ENCODE measurements around the gene TAGLN.

Gene TAGLN

DNA sequence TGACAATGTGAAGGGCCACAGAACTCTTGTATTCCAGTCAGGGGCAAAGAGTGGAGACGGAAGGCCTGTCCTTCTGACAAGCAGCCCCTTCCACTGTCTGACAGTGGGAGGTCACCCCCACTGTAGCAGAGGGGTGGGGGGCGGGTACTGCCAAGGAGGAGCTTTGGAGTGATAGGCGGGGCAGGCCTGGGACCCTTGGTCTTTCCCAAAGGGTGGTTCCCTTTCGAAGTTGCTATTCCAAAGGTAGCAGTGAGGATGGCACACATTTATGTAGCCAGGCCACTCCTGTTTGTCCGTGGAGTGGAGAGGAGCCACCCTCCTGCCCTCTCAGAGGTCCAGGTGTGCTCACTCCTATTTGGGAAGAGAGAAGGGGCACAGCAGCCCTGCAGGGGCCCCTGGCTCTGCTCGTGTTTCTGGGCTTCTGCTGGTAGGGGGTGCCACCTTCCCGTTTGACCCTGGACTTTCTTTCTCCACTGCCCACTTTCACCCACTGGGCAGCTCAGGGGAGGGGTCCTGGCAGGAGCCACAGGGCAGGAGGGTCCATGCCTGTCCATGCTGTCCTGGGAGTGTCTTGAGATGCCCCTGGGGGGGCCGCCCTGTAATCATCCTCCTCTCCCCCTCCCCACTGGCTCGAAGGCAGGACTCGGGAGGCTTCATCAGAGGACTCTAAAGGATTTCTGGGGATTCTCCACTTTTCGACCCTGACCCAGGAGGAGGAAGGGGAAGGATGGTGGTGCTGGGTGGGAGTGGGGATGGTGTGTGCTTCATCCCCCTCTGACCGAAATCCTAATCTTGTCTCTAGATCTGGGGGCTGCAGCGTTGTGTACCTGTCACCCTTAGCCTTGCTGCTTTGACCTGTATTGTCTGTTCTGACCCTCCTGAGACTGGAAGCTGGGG, 994 bp downstream of the TAGLN start:
- H3K36me3 ChIP-seq (ENCODE audit: control insufficient read depth, insufficient read depth, low read length), result peaks cover 15% of the 10 kb centered on the region
- TF ChIP-seq, protein P1, sequence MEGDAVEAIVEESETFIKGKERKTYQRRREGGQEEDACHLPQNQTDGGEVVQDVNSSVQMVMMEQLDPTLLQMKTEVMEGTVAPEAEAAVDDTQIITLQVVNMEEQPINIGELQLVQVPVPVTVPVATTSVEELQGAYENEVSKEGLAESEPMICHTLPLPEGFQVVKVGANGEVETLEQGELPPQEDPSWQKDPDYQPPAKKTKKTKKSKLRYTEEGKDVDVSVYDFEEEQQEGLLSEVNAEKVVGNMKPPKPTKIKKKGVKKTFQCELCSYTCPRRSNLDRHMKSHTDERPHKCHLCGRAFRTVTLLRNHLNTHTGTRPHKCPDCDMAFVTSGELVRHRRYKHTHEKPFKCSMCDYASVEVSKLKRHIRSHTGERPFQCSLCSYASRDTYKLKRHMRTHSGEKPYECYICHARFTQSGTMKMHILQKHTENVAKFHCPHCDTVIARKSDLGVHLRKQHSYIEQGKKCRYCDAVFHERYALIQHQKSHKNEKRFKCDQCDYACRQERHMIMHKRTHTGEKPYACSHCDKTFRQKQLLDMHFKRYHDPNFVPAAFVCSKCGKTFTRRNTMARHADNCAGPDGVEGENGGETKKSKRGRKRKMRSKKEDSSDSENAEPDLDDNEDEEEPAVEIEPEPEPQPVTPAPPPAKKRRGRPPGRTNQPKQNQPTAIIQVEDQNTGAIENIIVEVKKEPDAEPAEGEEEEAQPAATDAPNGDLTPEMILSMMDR (IDR thresholded peaks at IDR 0.05; ENCODE audit: insufficient read depth, low read length, poor library complexity, severe bottlenecking), result no peak
- H3K4me3 ChIP-seq (replicated peaks; ENCODE audit: low read depth, low read length), result no peak overlapping the region
- DNase-seq (ENCODE audit: extremely low read depth, insufficient read length), result no peak
- no peaks in the 10 kb centered on the region for H3K27me3 ChIP-seq (replicated peaks; ENCODE audit: control insufficient read depth, insufficient read depth, low read length)

DNA sequence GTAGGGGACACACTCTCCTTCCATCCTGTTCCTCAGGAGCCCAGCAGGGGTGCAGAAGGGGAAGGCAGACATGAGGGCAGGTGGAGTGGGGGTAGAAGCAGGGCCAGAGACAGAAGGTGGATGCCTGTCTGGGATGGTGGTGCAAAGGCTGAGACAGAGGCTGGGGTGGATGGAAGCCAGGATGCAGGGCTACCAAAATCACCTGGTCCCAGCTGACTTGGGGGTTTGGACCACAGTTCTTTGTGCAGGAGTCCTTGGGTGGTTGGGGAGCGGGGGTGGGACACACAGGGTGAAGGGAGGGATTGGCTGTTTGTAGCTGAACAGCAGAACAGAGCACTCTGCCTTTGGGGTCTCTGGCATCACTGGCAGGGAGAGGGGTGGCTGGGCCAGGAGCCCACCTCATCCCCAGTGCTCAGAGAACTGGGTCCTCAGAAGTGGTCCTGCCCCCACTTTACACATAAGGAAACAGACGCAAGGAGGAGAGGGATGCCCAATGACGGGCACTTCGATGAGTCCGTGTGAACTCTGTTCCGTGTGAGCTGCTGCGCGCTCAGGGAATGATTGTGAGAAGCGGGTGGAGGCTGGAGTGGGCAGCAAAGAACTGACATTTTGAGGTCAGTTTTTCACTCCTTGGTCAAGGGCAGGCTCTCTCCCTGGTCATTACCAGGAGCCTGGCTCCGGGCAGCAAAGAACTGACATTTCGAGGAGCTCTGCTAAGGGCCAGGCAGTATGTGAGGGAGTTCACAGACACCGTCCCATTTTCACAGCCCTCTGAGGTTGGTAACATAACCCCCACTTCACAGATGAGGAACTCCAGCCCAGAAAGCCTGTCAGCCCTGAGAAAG, 1.9 kb downstream of the TAGLN start:
- DNase-seq (ENCODE audit: extremely low read depth, insufficient read length), result no peak
- TF ChIP-seq, protein P1 (IDR thresholded peaks at IDR 0.05; ENCODE audit: insufficient read depth, low read length, poor library complexity, severe bottlenecking), result no peak
- Histone ChIP-seq H3K27me3 (replicated peaks; ENCODE audit: control insufficient read depth, insufficient read depth, low read length) (no peaks in the 10 kb centered on the region), H3K4me3 (replicated peaks; ENCODE audit: low read depth, low read length) (no peak overlapping the region), H3K36me3 (ENCODE audit: control insufficient read depth, insufficient read depth, low read length) (peaks cover 16% of the 10 kb centered on the region)

DNA sequence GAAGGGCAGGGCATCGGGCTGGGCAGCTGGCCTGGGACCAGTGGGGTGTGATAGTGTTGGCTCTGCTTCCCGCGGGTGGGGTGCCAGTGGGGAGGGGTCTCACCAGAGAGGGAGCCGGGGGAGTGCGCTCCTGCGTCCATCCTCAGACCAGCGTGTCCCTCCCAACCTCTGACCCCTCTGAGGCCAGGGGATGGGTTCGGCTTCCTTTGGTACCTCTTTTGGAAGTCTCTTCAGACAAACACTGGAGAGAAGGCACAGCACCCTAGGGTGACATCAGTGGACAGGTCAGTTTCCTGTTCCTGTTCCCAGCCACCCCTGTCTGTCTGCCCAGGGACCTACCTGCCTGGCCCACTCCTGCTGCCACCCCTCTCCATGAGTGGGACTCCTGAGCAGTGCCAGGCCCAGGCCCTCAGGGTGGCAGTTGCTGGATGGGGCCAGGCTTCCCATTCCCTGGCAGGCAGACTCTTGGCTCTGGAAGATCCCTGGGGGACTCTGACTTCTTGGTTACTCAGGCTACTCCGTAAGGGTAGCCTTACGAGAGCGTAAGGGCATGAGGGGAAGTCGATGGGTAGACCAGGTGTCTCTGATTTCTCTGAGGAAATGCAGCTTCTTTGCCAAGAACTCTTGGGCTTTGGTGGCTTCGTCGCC, 2.6 kb downstream of the TAGLN start:
- Histone ChIP-seq H3K36me3 (ENCODE audit: control insufficient read depth, insufficient read depth, low read length) (peaks cover 13% of the 10 kb centered on the region), H3K27me3 (replicated peaks; ENCODE audit: control insufficient read depth, insufficient read depth, low read length) (no peaks in the 10 kb centered on the region), H3K4me3 (replicated peaks; ENCODE audit: low read depth, low read length) (no peak overlapping the region)
- TF ChIP-seq, protein P1 (IDR thresholded peaks at IDR 0.05; ENCODE audit: insufficient read depth, low read length, poor library complexity, severe bottlenecking), result no peak
- DNase-seq (ENCODE audit: extremely low read depth, insufficient read length), result no peak

DNA sequence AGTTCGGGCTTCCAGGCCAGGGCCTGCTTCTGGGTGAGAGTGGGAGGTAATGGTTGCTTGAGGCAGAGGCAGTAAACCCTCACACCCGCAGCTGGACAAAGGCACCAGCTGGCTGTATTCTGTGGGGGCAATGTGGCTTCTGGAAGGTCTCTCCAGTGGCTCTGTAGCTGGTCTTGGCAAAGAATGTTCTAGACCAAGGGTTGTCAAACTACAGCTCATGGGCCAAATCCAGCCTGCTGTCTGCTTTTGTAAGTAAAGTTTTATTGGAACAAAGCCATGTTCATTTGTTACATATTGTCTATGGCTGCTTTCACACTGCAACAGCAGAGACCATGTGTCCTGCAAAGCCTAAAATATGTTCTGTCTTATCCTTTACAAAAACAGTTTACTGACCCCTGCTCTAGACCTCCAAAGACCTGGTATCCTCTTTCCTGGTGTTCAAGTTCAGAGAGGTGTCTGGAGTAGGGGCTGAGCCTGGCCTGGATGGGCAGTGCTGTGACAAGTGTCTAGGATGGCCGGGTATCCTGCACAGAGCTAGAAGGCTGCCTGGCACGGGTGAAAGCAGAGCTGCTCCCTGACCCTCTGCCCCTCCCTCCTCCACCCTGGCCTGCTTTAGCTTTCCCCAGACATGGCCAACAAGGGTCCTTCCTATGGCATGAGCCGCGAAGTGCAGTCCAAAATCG, 3.4 kb downstream of the TAGLN start:
- peaks cover 13% of the 10 kb centered on the region for H3K36me3 ChIP-seq (ENCODE audit: control insufficient read depth, insufficient read depth, low read length)
- no peak for DNase-seq (ENCODE audit: extremely low read depth, insufficient read length)
- H3K4me3 ChIP-seq (replicated peaks; ENCODE audit: low read depth, low read length), result no peak overlapping the region
- TF ChIP-seq, protein P1 (IDR thresholded peaks at IDR 0.05; ENCODE audit: insufficient read depth, low read length, poor library complexity, severe bottlenecking), result no peak
- H3K27me3 ChIP-seq (replicated peaks; ENCODE audit: control insufficient read depth, insufficient read depth, low read length), result no peaks in the 10 kb centered on the region

DNA sequence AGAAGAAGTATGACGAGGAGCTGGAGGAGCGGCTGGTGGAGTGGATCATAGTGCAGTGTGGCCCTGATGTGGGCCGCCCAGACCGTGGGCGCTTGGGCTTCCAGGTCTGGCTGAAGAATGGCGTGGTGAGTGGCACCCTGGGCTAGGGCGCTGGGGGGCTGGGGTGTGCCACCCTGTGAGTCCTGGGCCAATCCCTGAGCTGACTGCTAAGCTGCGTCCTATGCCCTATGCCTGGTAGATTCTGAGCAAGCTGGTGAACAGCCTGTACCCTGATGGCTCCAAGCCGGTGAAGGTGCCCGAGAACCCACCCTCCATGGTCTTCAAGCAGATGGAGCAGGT, 3.9 kb downstream of the TAGLN start:
- TF ChIP-seq, protein P1 (IDR thresholded peaks at IDR 0.05; ENCODE audit: insufficient read depth, low read length, poor library complexity, severe bottlenecking), result no peak
- DNase-seq (ENCODE audit: extremely low read depth, insufficient read length), result no peak
- Histone ChIP-seq H3K36me3 (ENCODE audit: control insufficient read depth, insufficient read depth, low read length) (peaks cover 13% of the 10 kb centered on the region), H3K27me3 (replicated peaks; ENCODE audit: control insufficient read depth, insufficient read depth, low read length) (no peaks in the 10 kb centered on the region), H3K4me3 (replicated peaks; ENCODE audit: low read depth, low read length) (no peak overlapping the region)
